ENCODE results near the gene MXRA5.

DNA sequence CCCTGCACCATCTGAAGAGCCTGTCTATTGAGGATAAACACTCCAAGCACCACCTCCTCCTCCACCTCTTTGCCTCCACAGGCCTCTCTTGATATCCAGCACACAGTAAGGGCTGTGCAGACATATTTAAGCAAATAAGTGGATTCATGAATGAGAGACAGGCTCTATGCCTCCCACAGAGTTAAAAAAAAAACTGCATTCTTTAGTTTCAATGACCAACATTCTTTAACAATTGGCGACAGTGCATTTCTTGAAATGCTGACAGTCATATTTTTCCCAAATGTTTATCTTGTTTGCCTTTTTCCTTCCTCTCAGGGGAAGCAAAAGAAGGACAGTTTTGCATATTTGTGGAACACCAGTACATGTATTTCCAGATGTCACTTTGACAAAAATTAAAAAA lies 38.6 kb downstream of the MXRA5 start:
- TF ChIP-seq CTCF (conservative IDR thresholded peaks at IDR 0.05) (no peak), ZFX (IDR thresholded peaks at IDR 0.05) (no peak)
